Loucy (cell line): ENCODE results near the gene EIF4G3.

ENCODE experiments used
- H2AFZ ChIP-seq: fragments of 200-600 bp; sonication (generic); 2 replicates; pipeline ENCODE4 v1.6.0; 2016; ENCODE audit warnings: antibody characterized with exemption, mild to moderate bottlenecking, low read length, moderate library complexity
- H3F3A ChIP-seq: fragments of 200-600 bp; 2 replicates; pipeline ENCODE4 v1.6.0; 2016; ENCODE audit warnings: antibody characterized with exemption, low read depth, mild to moderate bottlenecking
- H3K27me3 ChIP-seq: fragments of 200-600 bp; sonication (generic); 2 replicates; pipeline ENCODE4 v1.6.1; 2014; ENCODE audit warnings: low read length, mild to moderate bottlenecking; ENCODE audit not compliant: insufficient read depth, poor library complexity, severe bottlenecking
- H3K36me3 ChIP-seq: fragments of 200-600 bp; sonication (generic); 2 replicates; pipeline ENCODE4 v1.6.1; 2016; ENCODE audit warnings: low read length; ENCODE audit not compliant: insufficient read depth
- H3K4me1 ChIP-seq: fragments of 200-600 bp; sonication (generic); 2 replicates; pipeline ENCODE4 v1.5.1; 2014; ENCODE audit warnings: low read length, mild to moderate bottlenecking; ENCODE audit not compliant: insufficient read depth, poor library complexity, severe bottlenecking
- H3K4me2 ChIP-seq: fragments of 200-600 bp; sonication (generic); 2 replicates; pipeline ENCODE4 v1.6.0; 2014; ENCODE audit warnings: antibody characterized with exemption, low read length, low read depth, mild to moderate bottlenecking; ENCODE audit not compliant: poor library complexity, severe bottlenecking
- H3K4me3 ChIP-seq: fragments of 200-600 bp; sonication (generic); 2 replicates; pipeline ENCODE4 v1.5.1; 2014; ENCODE audit warnings: low read length, mild to moderate bottlenecking, mixed read lengths; ENCODE audit not compliant: poor library complexity, severe bottlenecking
- H3K79me2 ChIP-seq: fragments of 200-600 bp; sonication (generic); 2 replicates; pipeline ENCODE4 v1.6.1; 2014; ENCODE audit warnings: low read length; ENCODE audit not compliant: insufficient read depth
- H3K9ac ChIP-seq: fragments of 200-600 bp; sonication (generic); 2 replicates; pipeline ENCODE4 v1.6.0; 2014; ENCODE audit warnings: mild to moderate bottlenecking, low read depth, low read length, moderate library complexity; ENCODE audit not compliant: poor library complexity, severe bottlenecking
- H3K9me2 ChIP-seq: fragments of 200-600 bp; sonication (generic); replicated peaks from 2 replicates; pipeline ENCODE4 v1.6.1; 2016; ENCODE audit warnings: low read depth, low read length, mixed read lengths
- H3K9me3 ChIP-seq: fragments of 200-600 bp; sonication (generic); 2 replicates; pipeline ENCODE4 v1.6.1; 2014; ENCODE audit warnings: mild to moderate bottlenecking, antibody characterized with exemption, low read length, low read depth; ENCODE audit not compliant: insufficient read depth
- H4K20me1 ChIP-seq: fragments of 200-600 bp; sonication (generic); 2 replicates; pipeline ENCODE4 v1.6.0; 2014; ENCODE audit warnings: antibody characterized with exemption, low read length, mild to moderate bottlenecking; ENCODE audit not compliant: insufficient read depth, poor library complexity, severe bottlenecking
- EZH2phosphoT487 ChIP-seq: fragments of 200-600 bp; IDR thresholded peaks from 2 replicates; pipeline ENCODE4 v1.6.1; 2018; ENCODE audit warnings: antibody characterized with exemption, mild to moderate bottlenecking, moderate library complexity, borderline replicate concordance
- TF ChIP-seq, protein P1 (sequence below): fragments of 200-600 bp; sonication (generic); conservative IDR thresholded peaks from 2 replicates; pipeline ENCODE4 v1.5.1; 2014; ENCODE audit warnings: mild to moderate bottlenecking, antibody characterized with exemption, low read length

EIF4G3 gene

DNA sequence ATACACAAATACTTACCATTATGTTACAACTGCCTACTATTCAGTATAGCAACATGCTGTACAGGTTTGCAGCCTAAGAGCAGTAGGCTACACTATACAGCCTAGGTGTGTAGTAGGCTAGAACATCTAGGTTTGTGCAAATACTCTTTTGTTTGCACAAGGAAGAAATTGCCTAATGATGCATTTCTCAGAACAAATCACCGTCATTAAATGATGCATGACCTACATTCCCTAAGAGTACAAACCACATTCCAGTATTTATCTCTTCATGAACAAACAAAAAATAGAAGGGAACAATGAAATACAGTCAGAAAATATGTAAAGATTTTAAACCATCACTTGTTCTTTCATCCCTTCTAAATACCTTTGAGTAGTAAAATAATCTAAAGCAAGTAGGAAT lies 279.9 kb downstream of the EIF4G3 start:
- Histone ChIP-seq H3K79me2 (no peaks in the 10 kb centered on the region), H3F3A (no peaks in the 10 kb centered on the region), H3K4me1 (no peaks in the 10 kb centered on the region), H3K27me3 (no peaks in the 10 kb centered on the region), H3K36me3 (peaks cover 32% of the 10 kb centered on the region), H3K9me2 (no peaks in the 10 kb centered on the region), H3K9me3 (no peaks in the 10 kb centered on the region), H2AFZ (no peak overlapping the region), H4K20me1 (no peaks in the 10 kb centered on the region), H3K9ac (no peak overlapping the region), H3K4me2 (no peak overlapping the region), H3K4me3 (no peak overlapping the region)
- TF ChIP-seq, protein P1, sequence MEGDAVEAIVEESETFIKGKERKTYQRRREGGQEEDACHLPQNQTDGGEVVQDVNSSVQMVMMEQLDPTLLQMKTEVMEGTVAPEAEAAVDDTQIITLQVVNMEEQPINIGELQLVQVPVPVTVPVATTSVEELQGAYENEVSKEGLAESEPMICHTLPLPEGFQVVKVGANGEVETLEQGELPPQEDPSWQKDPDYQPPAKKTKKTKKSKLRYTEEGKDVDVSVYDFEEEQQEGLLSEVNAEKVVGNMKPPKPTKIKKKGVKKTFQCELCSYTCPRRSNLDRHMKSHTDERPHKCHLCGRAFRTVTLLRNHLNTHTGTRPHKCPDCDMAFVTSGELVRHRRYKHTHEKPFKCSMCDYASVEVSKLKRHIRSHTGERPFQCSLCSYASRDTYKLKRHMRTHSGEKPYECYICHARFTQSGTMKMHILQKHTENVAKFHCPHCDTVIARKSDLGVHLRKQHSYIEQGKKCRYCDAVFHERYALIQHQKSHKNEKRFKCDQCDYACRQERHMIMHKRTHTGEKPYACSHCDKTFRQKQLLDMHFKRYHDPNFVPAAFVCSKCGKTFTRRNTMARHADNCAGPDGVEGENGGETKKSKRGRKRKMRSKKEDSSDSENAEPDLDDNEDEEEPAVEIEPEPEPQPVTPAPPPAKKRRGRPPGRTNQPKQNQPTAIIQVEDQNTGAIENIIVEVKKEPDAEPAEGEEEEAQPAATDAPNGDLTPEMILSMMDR = no peak
- TF ChIP-seq EZH2phosphoT487 = no peak

DNA sequence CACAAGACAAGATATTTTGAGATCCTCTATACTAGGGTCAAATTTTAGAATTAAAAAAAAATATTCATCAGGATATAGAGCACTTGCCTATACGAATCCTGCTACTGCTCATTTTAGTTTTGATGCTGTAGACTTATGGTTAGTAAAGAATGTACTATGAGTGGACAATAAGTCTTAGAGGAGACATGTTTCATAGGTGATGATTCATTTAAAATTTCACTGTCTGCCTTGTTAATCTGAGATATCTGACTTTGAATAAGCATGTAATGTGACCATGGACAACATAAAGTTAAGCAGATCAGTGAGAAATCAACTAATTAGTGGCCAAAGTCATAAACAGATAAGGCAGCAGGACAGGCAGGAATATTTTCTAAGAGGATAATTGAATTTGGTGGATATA lies 282.8 kb downstream of the EIF4G3 start:
- H3K4me1 ChIP-seq = no peaks in the 10 kb centered on the region
- H3K4me2 ChIP-seq = no peak overlapping the region
- H3K9me2 ChIP-seq = no peaks in the 10 kb centered on the region
- no peaks in the 10 kb centered on the region for H3K79me2 ChIP-seq
- no peak overlapping the region for H3K9ac ChIP-seq
- no peak overlapping the region for H2AFZ ChIP-seq
- H3K4me3 ChIP-seq = no peak overlapping the region
- H3F3A ChIP-seq = no peaks in the 10 kb centered on the region
- H3K36me3 ChIP-seq = peaks cover 36% of the 10 kb centered on the region
- H4K20me1 ChIP-seq = no peaks in the 10 kb centered on the region
- H3K27me3 ChIP-seq = no peaks in the 10 kb centered on the region
- H3K9me3 ChIP-seq = no peaks in the 10 kb centered on the region
- TF ChIP-seq, protein P1 = no peak
- no peak for TF ChIP-seq EZH2phosphoT487

DNA sequence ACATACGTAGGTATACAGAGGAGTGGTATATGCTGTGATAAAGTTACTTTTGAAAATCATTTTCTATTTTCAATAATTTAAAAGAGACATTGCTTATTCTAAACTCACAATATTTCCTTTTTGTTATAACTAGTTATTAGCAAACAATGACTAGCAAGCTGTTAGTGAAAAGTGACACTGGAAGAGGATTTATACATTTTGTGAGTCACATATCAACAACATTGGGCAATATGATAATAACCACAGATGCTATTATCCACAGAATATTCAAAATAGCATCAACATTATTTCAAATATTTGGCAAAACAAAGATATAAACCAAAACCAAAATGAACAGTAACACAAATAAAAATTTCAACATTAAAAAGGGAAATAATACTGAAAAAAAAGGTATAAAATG lies 285.6 kb downstream of the EIF4G3 start:
- Histone ChIP-seq H4K20me1 (no peaks in the 10 kb centered on the region), H3K4me2 (no peak overlapping the region), H3K4me3 (no peak overlapping the region), H3K4me1 (no peaks in the 10 kb centered on the region), H3K27me3 (no peaks in the 10 kb centered on the region), H2AFZ (no peak overlapping the region), H3K9me3 (no peaks in the 10 kb centered on the region), H3K36me3 (peaks cover 36% of the 10 kb centered on the region), H3K9ac (no peak overlapping the region), H3K9me2 (no peaks in the 10 kb centered on the region), H3K79me2 (no peaks in the 10 kb centered on the region), H3F3A (no peaks in the 10 kb centered on the region)
- TF ChIP-seq EZH2phosphoT487 = no peak
- TF ChIP-seq, protein P1 = no peak
